ENCODE data around the gene PFKFB3.
"Not testable (repeated sequence)": the region's sequence is repeated elsewhere in the genome, so short reads cannot be mapped to it uniquely, and the experiment has no call there.

Gene PFKFB3

DNA sequence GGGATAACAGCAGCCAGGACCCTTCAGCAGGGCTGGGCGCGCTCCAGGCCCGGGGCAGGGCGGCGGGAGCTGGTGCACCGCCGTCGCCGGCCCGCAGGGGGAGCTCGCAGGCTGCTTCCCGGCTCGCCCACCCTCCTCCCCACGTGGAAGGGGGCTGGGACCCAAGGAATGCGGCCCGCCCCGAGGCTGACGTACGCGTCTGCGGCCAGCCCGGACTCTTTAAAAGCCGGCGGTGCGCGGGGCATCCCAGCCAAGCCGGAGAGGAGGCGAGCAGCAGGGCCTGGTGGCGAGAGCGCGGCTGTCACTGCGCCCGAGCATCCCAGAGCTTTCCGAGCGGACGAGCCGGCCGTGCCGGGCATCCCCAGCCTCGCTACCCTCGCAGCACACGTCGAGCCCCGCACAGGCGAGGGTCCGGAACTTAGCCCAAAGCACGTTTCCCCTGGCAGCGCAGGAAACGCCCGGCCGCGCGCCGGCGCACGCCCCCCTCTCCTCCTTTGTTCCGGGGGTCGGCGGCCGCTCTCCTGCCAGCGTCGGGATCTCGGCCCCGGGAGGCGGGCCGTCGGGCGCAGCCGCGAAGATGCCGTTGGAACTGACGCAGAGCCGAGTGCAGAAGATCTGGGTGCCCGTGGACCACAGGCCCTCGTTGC is at the start of gene PFKFB3:
Gene PFKFB3 (plus strand): TSS at position 249 of the 647 bp plus-strand sequence. CDS start 329 bp downstream, at position 578.
- DNase-seq: no peak

DNA sequence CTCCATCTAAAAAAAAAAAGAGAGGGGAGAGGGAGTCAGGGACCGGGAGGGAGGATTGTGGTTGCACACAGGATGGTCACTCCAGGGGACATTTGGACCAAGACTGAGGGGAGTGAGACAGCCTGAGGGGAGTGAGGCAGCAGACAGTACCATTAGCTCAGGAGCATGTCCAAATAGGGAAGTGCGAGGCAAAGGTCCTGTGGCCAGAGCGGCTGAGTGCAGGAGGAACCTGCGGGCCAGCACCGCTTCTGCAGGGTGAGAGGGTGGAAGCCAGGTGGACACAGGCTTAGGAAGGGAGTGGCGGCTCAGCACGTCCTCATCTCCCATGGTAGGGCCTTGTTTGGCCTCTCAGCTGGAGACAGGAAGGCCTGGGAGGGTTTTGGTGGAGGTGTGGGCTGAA is 48.9 kb upstream of the PFKFB3 start:
- no peak for DNase-seq

GRCh38 chr10:6154566-6154965 is 48.2 kb upstream of the PFKFB3 start:
- no peak for DNase-seq

GRCh38 chr10:6158276-6158675 is 44.5 kb upstream of the PFKFB3 start:
- DNase-seq: no peak

DNA sequence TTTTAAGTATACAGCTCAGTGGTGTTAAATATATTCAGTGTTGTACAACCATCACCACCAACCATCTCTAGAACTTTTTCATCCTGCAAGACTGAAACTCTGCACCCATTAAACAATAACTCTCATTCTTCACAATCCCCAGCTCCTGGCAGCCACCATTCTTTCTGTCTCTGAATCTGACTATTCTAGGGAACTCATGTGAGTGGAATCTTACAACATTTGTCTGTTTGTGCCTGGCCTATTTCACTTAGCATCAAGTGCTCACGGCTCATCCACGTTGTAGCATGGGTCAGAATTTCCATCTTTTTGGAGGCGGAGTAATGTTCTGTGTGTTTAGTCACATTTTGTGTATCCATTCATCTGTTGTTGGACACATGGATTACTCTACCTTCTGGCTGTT is 40.8 kb upstream of the PFKFB3 start:
- DNase-seq: no peak

DNA sequence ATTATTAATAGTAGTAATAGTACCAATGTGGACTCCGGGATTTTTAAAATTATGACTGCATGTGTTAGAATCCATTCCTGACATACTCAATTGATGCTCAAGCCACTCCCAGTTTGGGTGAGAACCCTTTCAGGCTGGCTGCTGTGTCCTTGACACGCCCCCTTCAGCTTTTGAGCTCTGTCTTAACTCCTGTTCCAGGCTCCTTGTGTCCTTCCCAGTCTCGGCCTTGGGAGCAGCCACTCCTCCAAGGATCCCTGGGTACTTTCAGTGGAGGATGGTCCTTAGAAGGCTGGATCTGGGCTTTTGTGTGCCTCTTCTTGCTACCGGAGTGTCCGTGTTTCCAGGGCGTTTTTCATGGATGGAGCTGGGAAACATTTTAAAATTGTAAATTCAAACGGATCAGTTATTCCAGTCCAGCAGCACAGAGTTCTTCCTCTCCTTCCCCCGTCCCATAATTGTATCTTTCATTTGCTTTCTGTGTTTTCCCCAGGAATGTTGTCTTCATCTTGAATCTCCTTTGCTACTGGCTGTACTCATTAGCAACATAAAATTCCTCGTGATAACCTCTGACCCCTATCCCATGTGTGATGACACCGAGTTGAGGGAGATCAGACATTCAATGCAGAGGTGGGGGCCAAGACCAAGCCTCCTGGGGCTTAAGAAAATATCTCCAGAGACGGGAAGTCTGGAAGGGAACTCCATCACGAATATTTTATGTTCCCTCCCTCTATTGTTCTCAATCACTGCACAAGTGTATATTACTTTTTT is 40.0 kb upstream of the PFKFB3 start:
- no peak for DNase-seq

GRCh38 chr10:6163364-6164270 is 39.1 kb upstream of the PFKFB3 start:
- DNase-seq: no peak

DNA sequence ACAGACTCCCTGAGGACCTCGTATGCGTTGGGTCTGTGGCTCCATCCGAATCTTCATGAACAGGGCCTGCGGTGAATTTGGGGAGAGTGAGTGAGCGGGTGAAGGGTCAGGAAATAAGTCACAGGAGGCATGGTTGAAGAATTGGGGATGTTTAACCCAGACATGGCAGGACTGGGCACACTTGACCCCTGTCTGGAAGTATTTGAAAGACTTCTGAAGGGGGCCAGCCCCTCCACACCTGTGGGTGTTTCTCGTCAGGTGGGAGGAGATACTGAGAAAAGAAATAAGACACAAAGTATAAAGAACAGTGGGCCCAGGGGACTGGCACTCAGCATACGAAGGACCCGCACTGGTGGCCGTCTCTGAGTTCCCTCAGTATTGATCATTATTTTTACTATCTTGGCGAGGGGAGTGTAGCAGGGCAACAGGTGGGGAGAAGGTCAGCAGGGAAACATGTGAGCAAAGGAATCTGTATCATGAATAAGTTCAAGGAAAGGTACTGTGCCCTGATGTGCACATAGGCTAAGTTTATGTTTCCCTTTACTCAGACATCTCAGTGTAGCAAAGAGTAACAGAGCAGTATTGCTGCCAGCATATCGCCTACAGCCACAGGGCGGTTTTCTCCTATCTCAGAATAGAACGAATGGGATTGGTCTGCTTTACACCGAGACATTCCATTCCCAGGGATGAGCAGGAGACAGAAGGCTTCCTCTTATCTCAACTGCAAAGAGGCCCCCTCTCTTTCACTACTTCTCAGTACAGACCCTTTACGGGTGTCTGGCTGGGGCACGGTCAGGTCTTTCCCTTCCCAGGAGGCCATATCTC is 38.2 kb upstream of the PFKFB3 start:
- no peak for DNase-seq

- no peak for DNase-seq
These were observed 37.5 kb upstream of the PFKFB3 start for GRCh38 chr10:6165221-6165725.

GRCh38 chr10:6165933-6166332 is 36.8 kb upstream of the PFKFB3 start:
- not testable (repeated sequence) for DNase-seq

DNA sequence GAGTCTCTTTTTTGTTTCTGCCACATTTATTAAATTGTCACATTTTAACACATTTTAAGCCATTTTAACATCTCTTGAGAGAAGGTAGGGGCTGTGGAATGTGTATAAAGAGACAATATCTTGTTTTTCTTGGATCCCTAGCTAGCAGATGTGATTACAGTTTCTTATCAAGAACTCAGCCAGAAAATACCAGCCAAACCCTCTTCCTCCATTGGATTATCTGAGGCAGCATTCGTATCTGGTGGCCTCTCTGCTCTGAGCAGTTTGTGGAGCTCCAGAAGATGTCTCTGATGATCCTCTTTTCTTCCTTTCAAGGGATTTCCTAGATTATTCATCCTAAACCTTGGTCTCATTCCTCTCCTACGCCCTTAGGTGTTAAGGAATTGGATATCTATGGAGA is 35.3 kb upstream of the PFKFB3 start:
- no peak for DNase-seq

DNA sequence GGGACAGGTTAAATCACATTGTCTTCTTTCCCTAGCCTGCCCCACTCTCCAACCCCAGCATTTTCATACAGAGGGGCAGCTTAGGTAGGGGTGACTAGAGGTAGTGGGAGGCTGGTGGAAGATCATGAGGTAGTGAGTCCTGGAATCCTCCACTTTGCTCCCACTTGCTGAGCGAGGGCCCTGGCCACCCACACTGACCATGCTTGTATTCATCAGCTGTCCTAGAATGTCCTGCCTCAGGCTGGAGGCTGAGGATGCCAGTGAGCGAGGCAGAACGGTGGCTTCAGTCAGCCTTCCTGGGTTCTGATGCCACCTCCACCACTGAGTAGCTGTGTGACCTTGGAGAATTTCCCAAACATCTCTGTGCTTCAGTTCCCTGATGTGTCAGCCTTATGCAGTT is 34.6 kb upstream of the PFKFB3 start:
- no peak for DNase-seq

DNA sequence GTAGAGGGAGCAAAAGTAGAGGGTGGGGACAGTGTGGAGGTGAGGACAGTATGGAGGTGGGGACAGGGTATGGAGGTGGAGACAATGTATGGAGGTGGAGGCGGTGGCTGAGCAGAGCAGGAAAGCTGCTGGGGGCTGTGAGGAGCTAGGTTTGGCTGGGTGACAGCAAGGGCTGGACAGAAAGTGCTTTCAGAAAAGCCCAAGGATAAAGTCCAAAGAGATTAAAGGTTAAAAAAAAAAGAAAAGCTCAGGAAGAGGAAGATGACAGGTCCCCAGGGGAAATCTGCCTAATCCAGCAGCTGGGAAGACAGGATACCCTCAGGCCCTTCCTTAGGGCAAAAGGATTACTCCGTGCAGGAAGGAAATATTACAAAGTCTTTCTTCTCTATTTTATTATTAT is 32.1 kb upstream of the PFKFB3 start:
- DNase-seq: no peak

DNA sequence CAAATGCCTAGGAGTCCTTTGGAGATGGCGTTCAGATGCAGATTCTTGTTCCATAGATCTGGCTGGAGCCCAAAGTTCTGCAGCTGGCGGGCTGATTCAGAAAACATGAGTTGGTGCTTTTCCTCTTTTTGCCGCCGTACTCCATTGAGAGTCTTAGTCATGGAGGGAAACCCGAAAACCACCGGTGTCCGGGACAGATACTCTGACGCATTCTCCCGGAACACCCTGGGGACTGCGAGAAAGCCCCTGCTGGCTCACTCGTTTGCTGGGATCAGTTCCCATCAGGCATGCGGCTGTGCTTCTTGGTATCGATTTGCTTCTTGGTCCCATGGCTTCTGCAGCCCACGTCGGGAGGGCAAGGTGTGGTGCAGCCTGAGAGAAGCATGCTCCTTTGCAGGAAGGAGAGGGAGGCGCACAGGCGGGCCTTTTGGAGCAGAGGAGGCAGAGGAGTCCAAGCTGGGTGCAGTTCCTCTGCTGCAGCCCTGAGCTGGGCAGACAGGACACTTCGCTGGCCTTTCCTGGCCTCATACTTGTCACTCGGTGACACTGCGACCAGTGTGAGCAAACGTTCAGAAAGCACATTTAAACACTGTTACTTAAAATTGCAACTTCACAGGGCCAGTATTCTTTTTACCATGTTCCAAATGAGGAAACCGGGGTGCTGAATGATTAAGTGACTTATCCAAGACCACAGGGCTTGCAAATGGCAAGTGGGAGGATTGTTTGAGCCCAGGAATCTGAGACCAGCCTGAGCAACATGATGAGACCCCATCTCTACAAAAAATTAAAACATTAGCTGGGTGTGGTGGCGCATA is 30.6 kb upstream of the PFKFB3 start:
- DNase-seq: no peak

DNA sequence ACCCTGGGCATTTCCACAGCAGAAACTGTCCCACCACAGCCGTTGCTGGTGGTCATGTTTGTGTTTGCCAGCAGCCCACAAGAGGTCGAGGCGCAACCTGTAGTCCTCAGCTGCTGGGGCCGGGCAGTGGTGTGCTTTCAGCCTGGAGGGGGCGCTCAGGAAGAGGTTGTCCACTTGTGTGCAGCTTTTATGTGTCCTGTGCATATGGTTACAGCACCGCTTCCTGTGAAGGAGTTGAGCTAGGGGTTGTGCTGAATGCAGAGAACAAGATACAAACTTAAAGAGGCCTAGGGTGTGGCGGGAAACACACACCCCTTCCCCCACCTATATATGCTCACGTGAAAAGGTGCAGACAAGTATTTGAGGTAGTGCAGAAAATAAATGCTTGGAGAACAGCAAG is 29.5 kb upstream of the PFKFB3 start:
- no peak for DNase-seq

DNA sequence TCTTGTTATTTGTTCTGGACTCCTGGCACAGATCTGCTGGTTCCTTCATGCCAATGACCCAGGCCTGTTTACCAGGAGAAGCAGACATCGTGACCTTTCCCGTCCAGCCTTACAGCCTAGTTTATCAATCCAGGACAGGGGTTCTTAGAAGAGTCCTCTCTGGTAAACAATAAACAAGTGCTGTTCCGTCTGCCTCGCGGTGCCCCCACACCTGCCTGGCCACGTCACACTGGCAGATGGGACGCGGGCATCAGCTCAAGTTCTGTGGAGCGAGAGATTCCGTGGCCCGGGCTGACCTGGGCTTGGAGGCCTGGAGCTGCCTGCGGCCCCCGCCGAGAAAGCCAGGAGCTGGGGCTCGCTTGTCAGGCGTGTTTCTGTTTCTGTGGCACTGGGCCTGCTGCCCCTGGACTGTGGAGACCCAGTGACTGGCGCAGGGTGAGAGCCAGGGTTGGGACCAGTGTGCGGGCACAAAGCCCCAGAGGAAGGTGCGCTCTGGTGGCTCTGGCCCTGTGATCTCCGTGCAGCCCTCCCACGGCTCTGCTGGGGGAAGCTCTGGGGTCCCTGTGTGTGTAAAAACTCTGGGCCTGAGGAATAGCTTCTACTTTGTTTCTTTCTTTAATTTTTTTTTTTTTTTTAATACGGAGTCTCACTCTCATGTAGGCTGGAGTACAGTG is 28.4 kb upstream of the PFKFB3 start:
- no peak for DNase-seq

GRCh38 chr10:6175329-6176055 is 27.2 kb upstream of the PFKFB3 start:
- no peak for DNase-seq

DNA sequence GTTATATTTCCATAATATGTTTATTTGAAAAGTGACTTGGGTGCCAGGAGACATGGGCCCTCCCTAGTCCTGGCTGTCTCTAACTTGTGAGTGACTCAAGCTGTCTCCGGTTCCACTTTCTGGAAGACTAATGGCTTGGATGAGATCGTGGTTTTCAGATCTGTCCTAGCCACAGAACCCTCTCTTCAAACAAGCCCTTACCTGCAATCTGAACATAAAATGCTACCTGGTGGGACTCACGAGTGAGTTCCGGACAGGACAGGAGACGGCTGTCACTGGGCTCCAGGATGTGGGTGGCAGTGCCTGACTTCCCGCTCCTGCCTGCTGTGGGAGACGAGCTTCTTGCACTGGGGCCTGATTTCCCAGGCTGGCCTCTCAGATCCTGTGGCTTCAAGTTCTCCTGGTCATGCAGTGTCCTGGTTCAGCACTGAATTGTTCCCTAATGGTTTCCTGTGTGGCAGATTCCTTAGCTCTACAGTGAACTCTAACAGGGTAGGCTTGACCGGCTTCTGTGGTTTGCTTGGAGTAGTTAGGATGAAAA is 26.0 kb upstream of the PFKFB3 start:
- DNase-seq: no peak

- no peak for DNase-seq
These were observed 24.9 kb upstream of the PFKFB3 start for GRCh38 chr10:6177880-6178281.

GRCh38 chr10:6178581-6178980 is 24.2 kb upstream of the PFKFB3 start:
- no peak for DNase-seq

Measured in NCI-H1417 treated with DMSO at 0.1 percent for 48 hours (cell line).